ENCODE measurements around the gene FYB1. TPM values are rescaled to one million over a fixed set of nuclear protein-coding genes. Genes with fewer than 3 reads are reported as not detected.
"Not testable (repeated sequence)": the region's sequence is repeated elsewhere in the genome, so short reads cannot be mapped to it uniquely, and the experiment has no call there.

The FYB1 gene
- total and polyA plus RNA-seq, 2 experiments from 2014 or later = not detected

- no peak for TF ChIP-seq REST (IDR thresholded peaks at IDR 0.05; ENCODE audit: unreplicated experiment)
These were observed 33.6 kb downstream of the FYB1 start (continued) for GRCh38 chr5:39185761-39186160.

- H3K27ac Mint-ChIP-seq = not testable (repeated sequence)
These were observed 39.8 kb downstream of the FYB1 start for GRCh38 chr5:39179561-39179960.

GRCh38 chr5:39178861-39179260 is 40.5 kb downstream of the FYB1 start:
- Mint-ChIP-seq H3K4me3 (no peak overlapping the region), H3K27ac (no peak overlapping the region), H3K9me3 (no peaks in the 10 kb centered on the region), H3K36me3 (ENCODE audit: low read depth) (no peaks in the 10 kb centered on the region), H3K4me1 (peaks cover 7% of the 10 kb centered on the region; the same call in 2 of the 3 replicates), H3K27me3 (ENCODE audit: insufficient read depth, low read depth, poor library complexity) (no peaks in the 10 kb centered on the region)
- no peaks in the 10 kb centered on the region for H3K4me1 ChIP-seq (ENCODE audit: insufficient read depth)
- DNase-seq (ENCODE audit: low spot score) (no peak), ATAC-seq (no peak)
- no peaks in the 10 kb centered on the region for H4K20me1 ChIP-seq (replicated peaks; ENCODE audit: insufficient read depth)
- H3K27me3 ChIP-seq (ENCODE audit: insufficient read depth) = no peaks in the 10 kb centered on the region
- H3F3A ChIP-seq (replicated peaks; ENCODE audit: low read depth) = no peaks in the 10 kb centered on the region
- no peak overlapping the region for H3K27ac ChIP-seq (ENCODE audit: low read depth)
- H2AFZ ChIP-seq = peak overlapping the region; percentile 67
- no peak overlapping the region for H3K4me3 ChIP-seq
- no peaks in the 10 kb centered on the region for H3K36me3 ChIP-seq (ENCODE audit: insufficient read depth)
- H3K9me2 ChIP-seq (ENCODE audit: insufficient read depth) = no peaks in the 10 kb centered on the region
- H3K4me2 ChIP-seq = no peak overlapping the region
- no peaks in the 10 kb centered on the region for H3K79me2 ChIP-seq (replicated peaks; ENCODE audit: insufficient read depth)
- TF ChIP-seq EZH2phosphoT487 (IDR thresholded peaks at IDR 0.05; ENCODE audit: unreplicated experiment) (no peak), NANOG (IDR thresholded peaks at IDR 0.05; ENCODE audit: borderline replicate concordance) (no peak), POLR2AphosphoS5 (IDR thresholded peaks at IDR 0.05; ENCODE audit: low read depth) (no peak), JUNB (IDR thresholded peaks at IDR 0.05; ENCODE audit: unreplicated experiment) (no peak), ETS1 (IDR thresholded peaks at IDR 0.05) (no peak), ZNF331 (CRISPR knock-in tag; IDR thresholded peaks at IDR 0.05; ENCODE audit: low read depth) (no peak), REST (IDR thresholded peaks at IDR 0.05; ENCODE audit: unreplicated experiment) (no peak), CTCF (conservative IDR thresholded peaks at IDR 0.05; ENCODE audit: low read depth in 2 of 2) (no peak), STAT1 (IDR thresholded peaks at IDR 0.05; ENCODE audit: unreplicated experiment) (no peak), CREB1 (CRISPR knock-in tag; IDR thresholded peaks at IDR 0.05; ENCODE audit: low read depth) (no peak)

More at GRCh38 chr5:39179561-39179960, 39.8 kb downstream of the FYB1 start:
- not testable (repeated sequence) for H3K27me3 Mint-ChIP-seq (ENCODE audit: insufficient read depth, low read depth, poor library complexity); H3K36me3 ChIP-seq (ENCODE audit: insufficient read depth); H3F3A ChIP-seq (replicated peaks; ENCODE audit: low read depth); H3K4me2 ChIP-seq; H3K4me3 ChIP-seq; DNase-seq (ENCODE audit: low spot score); H3K27ac ChIP-seq (ENCODE audit: low read depth); H3K4me1 ChIP-seq (ENCODE audit: insufficient read depth); H3K4me1 Mint-ChIP-seq; H3K27me3 ChIP-seq (ENCODE audit: insufficient read depth); ATAC-seq; H3K9me3 Mint-ChIP-seq; H3K36me3 Mint-ChIP-seq (ENCODE audit: low read depth); H4K20me1 ChIP-seq (replicated peaks; ENCODE audit: insufficient read depth); H2AFZ ChIP-seq; H3K4me3 Mint-ChIP-seq; H3K79me2 ChIP-seq (replicated peaks; ENCODE audit: insufficient read depth); H3K9me2 ChIP-seq (ENCODE audit: insufficient read depth)

All from GM23338 (cell line).